ENCODE measurements around the gene GADD45B. TPM values are rescaled to one million over a fixed set of nuclear protein-coding genes. Genes with fewer than 3 reads are reported as not detected.

The GADD45B gene
- total and polyA plus RNA-seq, 2 of the 4 experiments (the other 2 are of a cell fraction), result 30.1 to 106 TPM

DNA sequence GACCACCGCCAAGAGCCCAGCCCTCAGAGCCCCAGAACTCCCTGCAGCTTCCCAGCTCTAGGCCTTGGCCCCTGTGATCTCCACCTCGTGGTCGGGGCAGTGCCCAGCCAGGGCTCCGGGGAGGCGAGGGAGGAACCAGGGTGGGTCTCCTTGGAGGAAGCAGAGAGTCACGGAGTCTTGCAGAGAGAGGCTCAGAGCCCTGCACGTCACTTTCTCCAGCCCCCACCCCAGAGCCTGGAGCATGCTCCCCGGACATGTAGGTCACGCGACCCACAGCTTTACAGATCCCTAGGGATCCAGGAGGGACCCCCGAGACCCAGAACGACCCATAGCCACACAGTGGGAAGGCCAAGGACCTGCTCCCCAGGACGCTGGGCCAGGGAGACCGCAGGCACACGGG, 11.9 kb downstream of the GADD45B start:
- Histone ChIP-seq H4K20me1 (ENCODE audit: insufficient read depth, low read length) (peaks cover 3% of the 10 kb centered on the region; the same call in 1 of the 2 replicates), H3K27me3 (ENCODE audit: control insufficient read depth, insufficient read depth, low read length) (no peaks in the 10 kb centered on the region; the same call in 1 of the 2 replicates), H2BK5ac (ENCODE audit: low read depth, low read length, poor library complexity, severe bottlenecking) (no peak overlapping the region), H4K5ac (ENCODE audit: low read depth, low read length) (no peak overlapping the region), H4K8ac (ENCODE audit: low read depth in 2 of 2, low read length in 2 of 2) (no peak overlapping the region), H3K9ac (ENCODE audit: low read depth, low read length) (no peak overlapping the region), H3K23ac (ENCODE audit: low read depth, low read length) (no peak overlapping the region), H3K4me3 (ENCODE audit: insufficient read depth, low read depth, low read length) (no peak overlapping the region), H2AK5ac (ENCODE audit: low read depth, low read length) (no peak overlapping the region), H2BK20ac (ENCODE audit: low read depth, low read length) (no peak overlapping the region), H3K36me3 (ENCODE audit: control insufficient read depth, insufficient read depth, low read length) (no peaks in the 10 kb centered on the region), H3K79me1 (ENCODE audit: low read depth in 1 of 2, low read length in 2 of 2) (peaks cover 0 to 12% of the 10 kb centered on the region in 2 experiments; a peak in 1 of 4 replicates), H3K9me1 (ENCODE audit: insufficient read depth, low read length) (peaks cover 2% of the 10 kb centered on the region; the same call in 1 of the 2 replicates), H3K4me2 (ENCODE audit: low read depth, low read length) (no peak overlapping the region), H2AFZ (replicated peaks; ENCODE audit: low read length, poor library complexity) (no peak overlapping the region), H3K27ac (ENCODE audit: insufficient read depth, low read length) (no peak overlapping the region), H3K18ac (ENCODE audit: low read depth, low read length) (no peak overlapping the region), H3K4ac (ENCODE audit: low read depth, low read length) (no peak overlapping the region), H3K56ac (ENCODE audit: extremely low read depth, insufficient read depth, low read length) (no peak overlapping the region), H3K14ac (replicated peaks; ENCODE audit: low read depth, low read length) (no peak overlapping the region), H3K4me1 (ENCODE audit: control insufficient read depth, insufficient read depth, low read length) (peaks cover 11% of the 10 kb centered on the region), H4K91ac (ENCODE audit: insufficient read depth, low read depth, low read length) (no peak overlapping the region), H3K9me3 (ENCODE audit: control insufficient read depth, insufficient read depth, low read length) (peaks cover 11% of the 10 kb centered on the region), H2AK9ac (replicated peaks; ENCODE audit: low read depth, low read length, poor library complexity) (no peak overlapping the region), H2BK120ac (ENCODE audit: low read depth, low read length) (no peak overlapping the region), H2BK15ac (ENCODE audit: low read depth, low read length) (no peak overlapping the region)
- no peak for DNase-seq
- ChIA-PET CTCF (no interaction called here), POLR2A (ENCODE audit: unreplicated experiment) (interaction anchor here (0.6 kb wide), 1 partner anchor 10 kb away, joined by 5 read pairs; no protein-coding TSS in a partner anchor)
- dilution Hi-C loops (cut with HindIII; ENCODE audit: low sequenced_read_pairs, unreplicated experiment) (no loop called here), intact Hi-C loops (cut with micrococcal nuclease) (no loop called here), in situ Hi-C loops (cut with MboI; ENCODE audit: low sequenced_read_pairs) (no loop called here)
- WGBS, 2 experiments (ENCODE audit: extremely low coverage in 2 of 2, insufficient read length in 1 of 2), result no CpG with 5 or more reads among the region's 15 CpGs
- no peak for ATAC-seq (ENCODE audit: low read depth)
- TF ChIP-seq, protein P1, sequence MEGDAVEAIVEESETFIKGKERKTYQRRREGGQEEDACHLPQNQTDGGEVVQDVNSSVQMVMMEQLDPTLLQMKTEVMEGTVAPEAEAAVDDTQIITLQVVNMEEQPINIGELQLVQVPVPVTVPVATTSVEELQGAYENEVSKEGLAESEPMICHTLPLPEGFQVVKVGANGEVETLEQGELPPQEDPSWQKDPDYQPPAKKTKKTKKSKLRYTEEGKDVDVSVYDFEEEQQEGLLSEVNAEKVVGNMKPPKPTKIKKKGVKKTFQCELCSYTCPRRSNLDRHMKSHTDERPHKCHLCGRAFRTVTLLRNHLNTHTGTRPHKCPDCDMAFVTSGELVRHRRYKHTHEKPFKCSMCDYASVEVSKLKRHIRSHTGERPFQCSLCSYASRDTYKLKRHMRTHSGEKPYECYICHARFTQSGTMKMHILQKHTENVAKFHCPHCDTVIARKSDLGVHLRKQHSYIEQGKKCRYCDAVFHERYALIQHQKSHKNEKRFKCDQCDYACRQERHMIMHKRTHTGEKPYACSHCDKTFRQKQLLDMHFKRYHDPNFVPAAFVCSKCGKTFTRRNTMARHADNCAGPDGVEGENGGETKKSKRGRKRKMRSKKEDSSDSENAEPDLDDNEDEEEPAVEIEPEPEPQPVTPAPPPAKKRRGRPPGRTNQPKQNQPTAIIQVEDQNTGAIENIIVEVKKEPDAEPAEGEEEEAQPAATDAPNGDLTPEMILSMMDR (conservative IDR thresholded peaks at IDR 0.05; ENCODE audit: low read depth, low read length), result no peak
- TF ChIP-seq CEBPB (IDR thresholded peaks at IDR 0.05; ENCODE audit: low read depth, low read length) (no peak), FOS (IDR thresholded peaks at IDR 0.05; ENCODE audit: low read depth, low read length) (no peak), POLR2A (IDR thresholded peaks at IDR 0.05; ENCODE audit: low read depth, low read length) (no peak), RAD21 (IDR thresholded peaks at IDR 0.05; ENCODE audit: low read length) (no peak), RFX5 (IDR thresholded peaks at IDR 0.05; ENCODE audit: low read depth, low read length) (no peak), SMC3 (IDR thresholded peaks at IDR 0.05; ENCODE audit: low read depth, low read length) (no peak), RCOR1 (IDR thresholded peaks at IDR 0.05; ENCODE audit: insufficient replicate concordance, low read length) (no peak), NFE2L2 (IDR thresholded peaks at IDR 0.05; ENCODE audit: low read depth, low read length) (no peak)
- TF ChIP-seq, protein P2, sequence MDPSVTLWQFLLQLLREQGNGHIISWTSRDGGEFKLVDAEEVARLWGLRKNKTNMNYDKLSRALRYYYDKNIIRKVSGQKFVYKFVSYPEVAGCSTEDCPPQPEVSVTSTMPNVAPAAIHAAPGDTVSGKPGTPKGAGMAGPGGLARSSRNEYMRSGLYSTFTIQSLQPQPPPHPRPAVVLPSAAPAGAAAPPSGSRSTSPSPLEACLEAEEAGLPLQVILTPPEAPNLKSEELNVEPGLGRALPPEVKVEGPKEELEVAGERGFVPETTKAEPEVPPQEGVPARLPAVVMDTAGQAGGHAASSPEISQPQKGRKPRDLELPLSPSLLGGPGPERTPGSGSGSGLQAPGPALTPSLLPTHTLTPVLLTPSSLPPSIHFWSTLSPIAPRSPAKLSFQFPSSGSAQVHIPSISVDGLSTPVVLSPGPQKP (IDR thresholded peaks at IDR 0.05; ENCODE audit: borderline replicate concordance, low read depth, low read length), result no peak
- TF ChIP-seq, protein P3, sequence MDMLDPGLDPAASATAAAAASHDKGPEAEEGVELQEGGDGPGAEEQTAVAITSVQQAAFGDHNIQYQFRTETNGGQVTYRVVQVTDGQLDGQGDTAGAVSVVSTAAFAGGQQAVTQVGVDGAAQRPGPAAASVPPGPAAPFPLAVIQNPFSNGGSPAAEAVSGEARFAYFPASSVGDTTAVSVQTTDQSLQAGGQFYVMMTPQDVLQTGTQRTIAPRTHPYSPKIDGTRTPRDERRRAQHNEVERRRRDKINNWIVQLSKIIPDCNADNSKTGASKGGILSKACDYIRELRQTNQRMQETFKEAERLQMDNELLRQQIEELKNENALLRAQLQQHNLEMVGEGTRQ (IDR thresholded peaks at IDR 0.05; ENCODE audit: low read depth, low read length), result no peak
- BruUV-seq (replicated peaks), result no TSS peak

Measured in IMR-90 (cell line).